GM19397 (cell line): Measurements from ENCODE around the gene C17orf67.
"Not testable (repeated sequence)": the region's sequence is repeated elsewhere in the genome, so short reads cannot be mapped to it uniquely, and the experiment has no call there.

ENCODE experiments used
- ATAC-seq: cut with Tn5 transposase; IDR thresholded peaks from one replicate; pipeline ENCODE4 v1.9.1; 2021; ENCODE audit warnings: mild to moderate bottlenecking, moderate library complexity; ENCODE audit not compliant: unreplicated experiment

C17orf67 gene

DNA sequence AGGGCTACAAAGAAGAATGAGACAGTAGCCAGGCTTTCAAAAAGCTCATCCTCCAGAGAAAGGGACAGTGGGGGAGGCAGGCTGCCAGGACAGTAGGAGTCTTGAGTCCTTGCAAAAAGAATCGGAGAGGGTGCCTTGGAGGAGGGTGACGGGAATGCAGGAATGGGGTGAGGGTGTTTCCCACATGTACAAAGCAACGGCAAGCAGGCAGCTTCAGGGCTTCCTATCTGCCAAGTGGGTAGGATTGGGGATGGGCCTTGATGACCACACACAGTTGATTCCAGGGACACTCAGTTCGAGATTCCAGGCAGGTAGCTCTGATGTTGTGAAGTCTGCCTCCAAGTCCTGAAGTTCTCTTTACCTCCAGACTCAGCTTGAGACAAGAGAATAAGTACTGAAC, 54.4 kb downstream of the C17orf67 start:
- no peak for ATAC-seq

DNA sequence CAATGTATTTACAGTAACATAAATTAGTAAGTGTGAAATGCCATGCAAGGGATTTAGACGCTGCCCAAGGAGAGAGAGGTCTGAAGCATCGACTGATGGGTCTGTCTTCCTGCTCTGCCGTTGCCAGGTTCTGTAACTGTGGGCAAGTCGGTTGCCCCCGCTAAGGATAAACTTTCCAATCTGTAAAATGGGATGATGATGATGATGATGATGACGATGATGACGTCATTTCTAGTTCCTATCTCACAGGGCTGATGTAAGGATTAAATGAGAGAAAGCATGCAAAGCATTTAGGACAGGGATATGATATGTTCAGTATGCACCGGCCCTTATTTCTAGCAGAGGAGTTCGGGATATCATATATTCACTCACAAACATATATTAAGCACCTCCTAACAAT, 54.8 kb downstream of the C17orf67 start:
- ATAC-seq = no peak

DNA sequence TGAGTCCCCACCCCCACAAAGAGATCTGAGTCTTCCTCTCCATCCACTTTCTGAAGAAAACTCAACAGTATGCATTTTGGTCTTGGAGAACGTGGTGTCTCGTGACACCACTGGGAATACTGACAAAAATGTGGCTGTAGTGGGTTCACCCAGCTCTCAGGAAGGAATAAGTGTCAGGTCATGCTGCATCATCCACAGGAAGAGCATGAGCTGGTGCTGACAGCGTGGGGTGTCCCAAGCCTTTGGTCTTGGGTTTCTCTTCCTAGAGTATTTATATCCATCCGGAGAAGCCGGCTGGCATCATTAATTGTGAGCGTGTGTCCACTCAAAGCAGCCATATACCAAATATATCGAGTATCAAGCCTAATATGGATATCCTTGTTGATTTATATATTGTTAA, 55.9 kb downstream of the C17orf67 start:
- ATAC-seq = no peak

DNA sequence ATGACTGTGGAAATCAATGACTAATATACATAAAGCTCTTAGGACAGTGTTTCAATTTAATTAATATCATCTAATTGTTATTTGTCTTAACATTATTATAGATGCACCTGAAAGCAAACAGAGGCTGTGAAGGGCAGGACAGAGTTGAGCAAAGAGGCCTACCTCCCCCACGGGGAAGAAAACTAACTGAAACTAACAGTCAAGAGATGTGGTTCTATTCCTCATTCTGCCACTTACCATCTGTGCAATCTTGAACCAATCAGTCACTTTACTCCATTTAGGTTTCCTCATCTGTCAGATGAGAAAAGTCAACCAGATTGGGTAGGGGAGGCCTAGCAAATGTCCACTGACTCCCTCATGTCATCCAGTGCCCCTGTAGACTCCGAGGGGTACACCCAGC, 59.1 kb downstream of the C17orf67 start:
- ATAC-seq = no peak

DNA sequence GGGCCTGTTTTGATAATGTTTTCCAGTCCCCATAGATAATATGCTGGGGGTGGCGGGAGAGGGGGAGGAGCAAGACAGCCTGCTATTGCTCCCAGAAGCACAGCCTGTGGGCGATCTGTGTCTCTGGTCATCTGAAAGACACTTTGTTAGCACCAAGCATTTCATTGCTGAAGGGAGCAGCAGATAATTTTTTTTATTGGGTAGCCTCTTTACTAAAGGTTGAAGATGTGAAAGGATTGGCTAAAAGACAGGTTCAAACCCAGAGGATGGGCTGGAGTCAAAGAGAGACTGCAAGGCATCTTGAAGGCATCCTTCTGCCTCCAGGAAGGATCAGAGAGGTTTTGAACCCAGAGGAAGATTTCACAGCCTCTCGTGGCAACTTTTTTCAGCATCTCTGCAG, 60.6 kb downstream of the C17orf67 start:
- no peak for ATAC-seq

DNA sequence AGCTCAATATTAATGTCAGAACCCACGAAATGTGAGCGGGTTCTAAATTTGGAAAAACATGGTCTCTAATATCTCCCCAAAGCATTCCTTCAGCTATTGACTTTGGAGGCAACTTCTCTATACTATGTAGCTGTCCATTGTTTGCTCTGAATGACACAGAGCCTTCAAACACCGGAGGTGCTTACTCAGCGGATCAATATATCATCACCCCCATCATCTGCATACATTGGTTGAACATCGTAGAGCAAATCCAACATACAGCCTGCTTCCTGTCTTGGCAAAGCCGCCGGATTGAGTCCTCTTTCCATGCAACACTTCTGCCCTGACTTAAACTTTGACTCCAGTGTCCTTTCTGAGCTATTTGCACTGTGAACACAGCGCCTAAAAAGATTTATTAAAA, 61.3 kb downstream of the C17orf67 start:
- ATAC-seq = no peak

DNA sequence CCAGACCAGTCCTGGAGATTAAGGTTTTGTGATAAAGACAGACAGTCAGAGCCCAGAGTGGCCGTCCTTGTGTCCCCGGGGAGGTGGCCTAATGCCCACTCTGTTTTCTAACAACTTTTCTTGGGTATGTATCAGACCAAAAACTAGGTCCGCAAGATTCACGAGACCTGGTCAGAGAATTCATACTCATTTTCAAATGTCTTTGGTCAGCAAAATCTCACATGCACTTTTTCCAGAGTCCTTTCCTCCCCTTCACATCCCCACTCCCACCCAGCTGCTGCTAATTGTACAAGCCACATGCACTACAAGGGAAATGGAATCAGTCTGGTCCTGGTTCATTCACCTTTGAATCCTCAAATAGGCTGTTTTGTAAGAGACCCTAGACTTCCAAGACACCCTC, 61.7 kb downstream of the C17orf67 start:
- no peak for ATAC-seq

DNA sequence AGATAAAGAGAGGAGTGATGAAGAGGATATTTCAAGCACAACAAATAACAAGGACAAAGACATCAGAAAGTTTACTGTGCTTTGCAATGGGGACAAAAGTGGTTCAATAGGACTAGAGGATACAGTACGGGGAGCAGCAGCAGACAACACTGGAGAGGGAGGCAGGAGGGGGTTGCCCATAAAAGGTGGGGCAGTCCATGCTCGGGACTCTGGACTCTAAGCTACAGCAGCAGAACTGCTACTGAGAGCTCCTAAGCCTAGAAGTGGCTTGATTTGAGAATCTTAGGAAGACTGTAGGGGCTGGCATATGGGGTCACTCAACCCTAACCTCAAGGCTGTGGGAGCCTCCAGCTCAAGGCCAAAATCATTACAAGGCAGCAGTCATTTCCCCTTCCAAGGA, 62.2 kb downstream of the C17orf67 start:
- no peak for ATAC-seq

DNA sequence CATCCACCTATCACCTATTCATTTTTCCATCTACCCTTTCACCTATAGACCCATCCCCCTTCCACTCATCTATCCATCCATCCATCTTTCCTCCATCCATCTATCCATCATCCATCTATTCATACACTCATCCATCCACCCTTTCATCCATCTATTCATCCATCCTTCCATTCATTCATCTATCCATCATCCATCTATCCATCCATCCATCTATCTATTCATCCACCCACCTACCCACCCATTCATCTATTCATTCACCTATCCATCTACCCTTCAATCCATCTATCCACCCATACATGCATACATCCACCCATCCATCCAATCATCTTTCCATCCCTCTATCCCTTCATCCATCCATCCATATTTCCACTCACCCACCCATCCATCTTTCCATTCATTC, 63.3 kb downstream of the C17orf67 start:
- ATAC-seq = no peak

DNA sequence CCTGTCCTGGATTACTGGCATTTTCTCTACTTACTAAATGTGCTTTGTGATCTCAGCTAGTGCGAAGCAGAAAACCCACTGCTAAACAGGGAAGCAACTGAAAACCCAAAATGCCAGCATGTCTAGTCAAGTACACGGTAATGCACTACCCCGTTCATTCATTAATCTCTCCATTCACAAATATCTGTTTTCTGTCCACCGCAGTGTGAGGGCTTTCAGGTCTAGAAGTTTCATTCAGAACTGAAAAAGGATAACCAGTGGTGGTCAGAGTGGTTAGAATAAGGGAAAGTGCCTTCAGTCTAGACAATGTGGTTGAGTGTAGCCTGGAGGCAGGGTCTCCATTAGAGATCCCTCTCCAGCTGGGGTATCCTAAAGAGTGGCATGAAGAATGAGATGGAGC, 68.3 kb downstream of the C17orf67 start:
- no peak for ATAC-seq

DNA sequence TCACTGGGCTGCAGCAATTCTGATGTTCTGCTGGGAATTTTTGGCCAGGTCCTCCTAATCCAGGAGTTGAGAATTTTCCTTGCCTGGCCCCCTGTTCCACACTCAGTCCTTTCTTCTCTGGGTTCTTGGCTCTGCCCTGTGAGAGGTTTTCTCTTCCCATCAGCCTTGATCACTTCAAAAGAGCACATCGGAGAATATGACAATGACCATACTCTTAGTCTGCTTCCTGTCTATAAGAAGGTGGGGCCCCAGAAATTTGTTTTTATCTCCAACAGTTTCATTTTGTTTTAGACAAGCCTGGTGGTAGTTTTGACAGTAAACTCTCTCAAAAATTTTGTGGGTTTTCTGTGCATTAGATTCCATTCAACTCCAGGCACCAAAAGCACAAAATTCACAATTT, 70.7 kb downstream of the C17orf67 start:
- no peak for ATAC-seq

DNA sequence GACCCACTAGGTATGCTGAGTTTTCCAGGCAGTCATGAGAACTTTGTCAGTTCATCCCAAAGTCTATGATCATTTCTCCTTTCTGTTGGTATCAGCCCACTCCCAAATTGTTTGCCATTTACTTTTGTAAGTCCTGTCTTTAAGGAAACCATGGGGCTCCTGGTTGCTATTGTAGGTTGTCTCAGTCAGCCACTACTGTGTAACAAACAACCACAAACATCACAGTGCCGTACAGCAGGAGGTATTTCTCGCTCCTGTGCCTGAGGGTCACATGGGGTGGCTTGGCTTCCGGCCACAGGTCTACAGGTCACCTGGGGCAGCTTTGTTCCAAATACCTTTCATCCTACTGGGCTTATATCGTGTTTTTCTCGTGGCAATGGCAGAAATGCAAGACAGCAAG, 71.6 kb downstream of the C17orf67 start:
- ATAC-seq = no peak

DNA sequence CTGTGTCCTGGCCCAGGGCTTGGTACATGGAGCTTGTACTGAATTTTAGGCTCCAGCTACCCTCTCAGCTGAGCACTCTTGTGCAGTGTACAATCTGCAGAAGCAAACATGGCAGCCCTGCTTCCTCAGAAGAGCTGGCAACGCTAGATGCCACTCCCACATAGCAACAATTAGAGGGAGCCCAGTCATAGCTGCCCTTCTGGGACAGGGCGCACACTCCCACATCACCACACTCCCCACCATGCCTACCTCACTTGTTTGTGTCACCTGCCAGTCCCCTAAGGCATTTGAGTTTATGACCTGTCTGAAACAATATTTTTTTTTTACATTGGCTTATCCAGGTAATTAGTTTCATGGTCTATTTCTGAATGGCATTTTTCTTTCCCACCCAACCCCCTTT, 72.3 kb downstream of the C17orf67 start:
- ATAC-seq = no peak

DNA sequence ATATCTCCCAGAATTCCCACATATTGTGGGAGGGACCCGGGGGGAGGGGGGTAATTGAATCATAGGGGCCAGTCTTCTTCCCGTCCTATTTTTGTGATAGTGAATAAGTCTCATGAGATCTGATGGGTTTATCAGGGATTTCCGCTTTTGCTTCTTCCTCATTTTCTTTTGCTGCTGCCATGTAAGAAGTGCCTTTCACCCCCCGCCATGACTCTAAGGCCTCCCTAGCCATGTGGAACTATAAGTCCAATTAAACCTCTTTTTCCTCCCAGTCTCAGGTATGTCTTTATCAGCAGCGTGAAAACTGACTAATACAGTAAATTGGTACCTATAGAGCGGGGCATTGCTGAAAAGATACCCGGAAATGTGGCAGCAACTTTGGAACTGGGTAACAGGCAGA, 76.1 kb downstream of the C17orf67 start:
- not testable (repeated sequence) for ATAC-seq

DNA sequence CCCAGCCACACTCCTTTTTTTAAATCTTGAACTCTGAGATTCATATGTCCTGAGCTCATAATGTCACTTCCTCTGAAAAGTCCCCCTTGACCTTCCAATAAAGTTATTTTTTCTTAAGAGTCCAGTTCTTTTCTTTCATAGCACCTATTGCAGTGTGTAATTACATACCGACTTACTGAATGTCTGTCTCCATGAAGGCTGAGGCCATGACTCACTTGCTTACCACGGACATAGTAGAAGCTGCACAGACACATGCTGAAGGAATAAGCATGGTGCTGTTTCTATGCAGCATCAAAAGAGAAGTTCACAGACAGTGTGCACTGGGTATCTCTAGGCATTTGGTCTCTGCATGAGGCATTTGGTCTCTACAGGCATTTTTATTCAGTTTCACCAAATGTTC, 77.2 kb downstream of the C17orf67 start:
- ATAC-seq = no peak

DNA sequence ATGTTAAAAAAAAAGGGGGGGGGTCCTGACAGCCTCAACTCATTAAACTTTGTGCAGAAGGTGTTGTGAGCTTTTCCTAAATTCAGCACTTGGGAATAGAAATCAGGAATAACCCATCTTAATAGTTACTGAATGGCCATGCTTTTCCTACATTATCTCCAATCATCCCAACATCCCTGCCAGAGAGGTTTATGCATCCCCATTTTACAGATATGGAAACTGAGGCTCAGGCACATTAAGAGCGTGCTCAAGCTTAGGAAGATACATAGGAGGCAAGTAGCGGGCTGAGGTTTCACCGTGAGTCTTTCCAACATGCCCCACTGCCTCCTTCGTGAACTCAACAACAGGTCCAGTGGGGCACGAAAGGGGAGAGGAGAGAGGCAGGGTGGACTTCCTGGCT, 78.4 kb downstream of the C17orf67 start:
- no peak for ATAC-seq

DNA sequence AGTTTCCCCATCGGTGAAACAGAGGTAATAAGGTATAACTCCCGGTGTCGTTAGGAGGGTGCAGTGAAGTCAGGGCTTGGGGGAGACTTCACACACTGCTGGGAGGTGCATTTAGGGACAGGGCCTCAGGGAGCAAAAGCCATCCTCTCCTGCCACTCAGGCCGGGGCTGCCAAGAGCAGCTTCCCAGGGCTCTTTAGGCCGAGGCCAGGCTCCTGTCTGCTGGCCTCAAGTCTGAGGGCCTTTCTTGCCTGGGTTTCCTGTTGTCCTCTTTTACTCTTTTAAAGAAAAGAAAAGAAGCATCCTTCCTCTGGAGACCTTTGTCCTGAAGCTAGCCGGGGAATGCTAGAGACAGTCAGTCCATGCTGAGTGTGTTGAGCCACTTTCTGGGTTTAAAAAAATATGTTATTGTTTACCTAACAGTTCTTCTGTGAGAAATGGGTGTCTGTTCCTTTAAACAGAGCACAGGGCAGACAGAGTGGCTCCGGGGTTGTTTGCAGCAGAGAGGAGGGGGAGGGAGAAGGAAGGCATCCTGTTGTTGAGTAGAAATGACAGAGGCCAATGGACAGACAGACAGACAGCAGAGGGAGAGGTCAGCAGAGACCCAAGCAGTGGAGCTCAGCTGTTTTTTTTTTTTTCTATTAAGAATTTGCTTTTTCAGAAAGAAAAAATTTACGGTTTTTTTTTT, 79.1 kb downstream of the C17orf67 start:
- no peak for ATAC-seq

DNA sequence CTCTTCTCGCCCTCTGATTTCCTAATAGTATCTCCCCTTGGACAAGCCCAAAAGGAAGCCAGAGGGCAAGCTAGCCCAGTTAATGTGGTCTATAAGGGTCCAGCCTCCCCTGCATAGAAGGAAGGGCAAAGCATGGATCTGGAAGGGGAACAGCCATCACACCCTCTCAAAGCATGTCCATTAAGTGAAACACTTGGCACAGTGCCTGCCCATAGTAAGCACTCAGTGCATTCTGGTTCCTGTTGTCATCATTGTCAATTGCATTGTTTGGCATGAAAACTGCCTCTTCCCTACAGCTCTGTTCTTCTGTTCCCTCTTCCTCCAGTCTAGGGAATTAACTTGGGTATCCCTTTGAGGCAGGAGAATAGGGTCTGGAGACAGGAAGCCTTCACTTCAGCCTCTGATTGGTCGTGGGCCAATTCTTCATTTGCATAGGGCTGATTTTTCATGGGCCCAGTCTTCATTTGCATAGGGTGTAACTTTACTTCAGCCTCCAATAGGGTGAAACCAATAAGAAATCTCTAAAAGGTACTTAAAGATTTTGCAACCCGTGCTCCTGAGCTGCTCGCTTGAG, 81.4 kb downstream of the C17orf67 start:
- no peak for ATAC-seq

DNA sequence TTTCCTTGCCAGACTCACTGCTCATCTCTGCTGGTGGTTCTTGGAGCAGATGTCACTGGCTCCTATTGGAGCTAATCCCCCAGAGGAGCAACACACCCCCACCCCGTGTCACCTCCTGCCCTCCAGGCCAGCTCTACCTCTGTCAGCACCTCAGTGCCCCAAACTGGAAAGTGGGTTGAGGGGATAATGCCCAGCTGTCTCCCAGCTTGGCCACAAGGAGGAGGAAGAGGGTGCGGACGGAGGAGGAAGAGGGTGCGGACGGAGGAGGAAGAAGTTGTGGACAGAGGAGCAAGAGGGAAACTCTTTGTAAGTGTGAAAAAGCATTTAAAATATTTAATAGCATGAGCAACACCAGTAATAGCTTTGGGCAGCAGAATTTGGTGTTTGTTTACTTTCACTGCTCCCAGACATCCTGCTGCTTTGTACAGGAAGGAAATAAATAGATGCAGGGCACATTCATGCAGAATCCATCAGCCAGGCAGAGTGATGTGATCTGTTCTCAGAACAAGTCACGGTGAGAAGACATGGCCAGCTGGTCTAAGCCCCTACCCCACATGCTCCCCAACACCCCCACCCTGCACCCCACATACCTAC, 82.5 kb downstream of the C17orf67 start:
- no peak for ATAC-seq

DNA sequence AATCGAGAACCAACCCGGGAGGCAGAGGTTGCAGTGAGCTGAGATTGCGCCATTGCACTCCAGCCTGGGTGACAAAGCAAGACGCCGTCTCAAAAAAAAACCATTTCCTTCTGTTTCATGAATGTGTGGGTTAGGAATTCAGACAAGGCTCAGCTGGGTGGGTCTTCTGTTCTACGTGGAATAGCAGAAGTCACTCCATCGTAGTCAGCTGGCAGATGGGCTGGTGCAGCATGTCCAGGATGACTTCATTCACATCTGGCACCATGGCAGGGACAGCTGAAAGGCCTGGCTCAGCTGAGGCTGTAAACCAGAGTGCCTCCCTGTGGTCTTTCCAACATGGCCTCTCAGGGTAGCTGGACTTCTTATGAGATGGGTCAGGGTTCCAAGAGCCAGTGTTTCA, 89.0 kb downstream of the C17orf67 start:
- ATAC-seq = no peak

DNA sequence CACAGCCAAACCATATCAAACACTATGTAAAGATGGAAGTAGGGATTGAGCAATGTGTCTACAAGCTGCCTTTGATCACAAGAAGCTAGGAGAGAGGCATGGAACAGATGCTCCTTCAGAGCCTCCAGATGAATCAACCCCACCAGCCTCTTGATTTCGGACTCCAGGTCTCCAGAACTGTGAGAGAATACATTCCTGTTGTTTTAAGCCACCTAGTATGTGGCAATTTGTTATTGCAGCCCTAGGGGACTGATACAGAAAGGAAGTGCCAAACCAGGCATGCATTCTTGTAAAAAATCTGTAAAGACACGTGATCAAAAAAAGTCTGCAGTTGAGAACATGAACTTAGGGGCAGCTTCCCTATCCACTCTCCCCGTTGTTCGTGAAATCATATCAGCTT, 91.1 kb downstream of the C17orf67 start:
- no peak for ATAC-seq
